ENCODE results near the gene RGS9.
A peak's percentile ranks its signal among the peaks of the same experiment; 100 is the strongest.

RGS9 gene

DNA sequence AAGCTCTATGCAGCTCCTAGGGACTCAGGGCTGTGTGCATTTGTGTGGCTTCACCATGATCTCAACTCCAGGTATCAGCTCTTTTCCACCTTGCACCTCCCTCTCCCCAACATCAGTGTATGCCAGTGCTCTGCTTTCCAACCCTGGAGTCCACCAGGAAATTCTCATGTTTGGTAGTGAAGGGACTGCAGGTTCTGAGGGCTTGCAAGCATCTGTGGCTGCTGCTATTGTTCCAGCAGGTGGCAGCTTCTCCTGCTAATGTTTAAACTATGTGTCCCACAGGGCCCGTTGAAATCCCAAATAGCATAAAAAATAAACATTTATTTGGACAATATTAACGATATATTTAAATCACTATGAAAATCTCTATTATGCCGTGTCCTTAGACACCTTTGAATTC is 82.0 kb downstream of the RGS9 start:
- no CpG with 5 or more reads among the region's 3 CpGs for WGBS (ENCODE audit: insufficient coverage)
- POLR2A ChIA-PET, result no interaction called here
- peak; percentile 25 to 42 (median 26) for DNase-seq
- H3K4me1 ChIP-seq (ENCODE audit: control extremely low read depth in 1 of 4, control insufficient read depth in 4 of 4, insufficient read depth in 4 of 4, low read length in 3 of 4), result peaks cover 0 to 3% (median 0%) of the 10 kb centered on the region in 4 experiments
- peaks cover 0 to 2% (median 0%) of the 10 kb centered on the region in 5 experiments for H3K9me3 ChIP-seq (ENCODE audit: control extremely low read depth in 1 of 5, control insufficient read depth in 4 of 5, insufficient read depth in 2 of 5, low read depth in 1 of 5, low read length in 4 of 5)
- H3K36me3 ChIP-seq (ENCODE audit: control insufficient read depth in 4 of 4, insufficient read depth in 4 of 4, low read length in 3 of 4), result no peaks in the 10 kb centered on the region
- H3K27ac ChIP-seq (ENCODE audit: insufficient read depth in 1 of 2, low read depth in 1 of 2, low read length in 2 of 2, poor library complexity in 1 of 2, severe bottlenecking in 2 of 2), result no peak overlapping the region
- peaks cover 0 to 93% (median 52%) of the 10 kb centered on the region in 5 experiments for H3K27me3 ChIP-seq (replicated peaks in 2 of 5; ENCODE audit: control insufficient read depth in 4 of 5, insufficient read depth in 5 of 5, low read length in 4 of 5)
- CTCF ChIA-PET, result interaction anchor here (0.9 to 1.7 kb wide), 3 partner anchors 9 to 12 kb away, joined by 3 to 8 read pairs (median 4); no protein-coding TSS in a partner anchor
- H3K4me3 ChIP-seq (ENCODE audit: control insufficient read depth in 1 of 7, extremely low read depth in 1 of 7, insufficient read depth in 4 of 7, low read depth in 2 of 7, low read length in 6 of 7), result no peak overlapping the region

DNA sequence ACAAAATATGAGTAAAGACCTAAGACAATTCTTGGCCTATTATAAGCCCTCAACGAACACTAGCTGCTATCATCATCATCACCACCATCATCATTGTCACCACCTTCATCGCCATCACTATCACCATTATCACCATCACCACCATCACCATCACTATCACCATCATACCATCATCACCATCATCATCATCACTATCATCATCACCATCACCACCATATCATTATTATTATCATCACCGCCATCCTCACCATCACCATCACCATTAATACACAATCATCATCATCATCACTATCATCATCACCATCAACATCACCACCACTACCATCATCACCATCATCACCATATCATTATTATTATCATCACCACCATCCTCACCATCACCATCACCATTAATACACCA is 82.5 kb downstream of the RGS9 start:
- Histone ChIP-seq H3K4me1 (ENCODE audit: control extremely low read depth in 1 of 4, control insufficient read depth in 4 of 4, insufficient read depth in 4 of 4, low read length in 3 of 4) (peaks cover 0 to 5% (median 0%) of the 10 kb centered on the region in 4 experiments), H3K9me3 (ENCODE audit: control extremely low read depth in 1 of 5, control insufficient read depth in 4 of 5, insufficient read depth in 2 of 5, low read depth in 1 of 5, low read length in 4 of 5) (peaks cover 0 to 2% (median 0%) of the 10 kb centered on the region in 5 experiments), H3K27ac (ENCODE audit: insufficient read depth in 1 of 2, low read depth in 1 of 2, low read length in 2 of 2, poor library complexity in 1 of 2, severe bottlenecking in 2 of 2) (no peak overlapping the region), H3K27me3 (replicated peaks in 2 of 5; ENCODE audit: control insufficient read depth in 4 of 5, insufficient read depth in 5 of 5, low read length in 4 of 5) (peaks cover 0 to 93% (median 51%) of the 10 kb centered on the region in 5 experiments), H3K4me3 (ENCODE audit: control insufficient read depth in 1 of 7, extremely low read depth in 1 of 7, insufficient read depth in 4 of 7, low read depth in 2 of 7, low read length in 6 of 7) (no peak overlapping the region), H3K36me3 (ENCODE audit: control insufficient read depth in 4 of 4, insufficient read depth in 4 of 4, low read length in 3 of 4) (no peaks in the 10 kb centered on the region)
- POLR2A ChIA-PET, result no interaction called here
- CTCF ChIA-PET, result interaction anchor here (1.0 to 1.2 kb wide), 2 partner anchors 9 to 11 kb away, joined by 4 read pairs; no protein-coding TSS in a partner anchor
- 100% methylated on average over 3 of the region's 3 CpGs for WGBS (ENCODE audit: insufficient coverage)
- DNase-seq, result no peak

- POLR2A ChIA-PET, result no interaction called here
- DNase-seq, result no peak
- peaks cover 0 to 93% (median 57%) of the 10 kb centered on the region in 5 experiments for H3K27me3 ChIP-seq (replicated peaks in 2 of 5; ENCODE audit: control insufficient read depth in 4 of 5, insufficient read depth in 5 of 5, low read length in 4 of 5)
- no peaks in the 10 kb centered on the region for H3K36me3 ChIP-seq (ENCODE audit: control insufficient read depth in 4 of 4, insufficient read depth in 4 of 4, low read length in 3 of 4)
- H3K4me1 ChIP-seq (ENCODE audit: control extremely low read depth in 1 of 4, control insufficient read depth in 4 of 4, insufficient read depth in 4 of 4, low read length in 3 of 4), result peaks cover 0 to 5% (median 0%) of the 10 kb centered on the region in 4 experiments
- WGBS (ENCODE audit: insufficient coverage), result 91% methylated on average over 1 of the region's 1 CpG
- H3K27ac ChIP-seq (ENCODE audit: insufficient read depth in 1 of 2, low read depth in 1 of 2, low read length in 2 of 2, poor library complexity in 1 of 2, severe bottlenecking in 2 of 2), result no peak overlapping the region
- no peak overlapping the region for H3K4me3 ChIP-seq (ENCODE audit: control insufficient read depth in 1 of 7, extremely low read depth in 1 of 7, insufficient read depth in 4 of 7, low read depth in 2 of 7, low read length in 6 of 7)
- CTCF ChIA-PET, result interaction anchor here (1.0 kb wide), 1 partner anchor 10 kb away, joined by 3 read pairs; no protein-coding TSS in a partner anchor
- peaks cover 0 to 8% (median 2%) of the 10 kb centered on the region in 5 experiments for H3K9me3 ChIP-seq (ENCODE audit: control extremely low read depth in 1 of 5, control insufficient read depth in 4 of 5, insufficient read depth in 2 of 5, low read depth in 1 of 5, low read length in 4 of 5)
Measured at GRCh38 chr17:65220732-65221131, 83.6 kb downstream of the RGS9 start.

DNA sequence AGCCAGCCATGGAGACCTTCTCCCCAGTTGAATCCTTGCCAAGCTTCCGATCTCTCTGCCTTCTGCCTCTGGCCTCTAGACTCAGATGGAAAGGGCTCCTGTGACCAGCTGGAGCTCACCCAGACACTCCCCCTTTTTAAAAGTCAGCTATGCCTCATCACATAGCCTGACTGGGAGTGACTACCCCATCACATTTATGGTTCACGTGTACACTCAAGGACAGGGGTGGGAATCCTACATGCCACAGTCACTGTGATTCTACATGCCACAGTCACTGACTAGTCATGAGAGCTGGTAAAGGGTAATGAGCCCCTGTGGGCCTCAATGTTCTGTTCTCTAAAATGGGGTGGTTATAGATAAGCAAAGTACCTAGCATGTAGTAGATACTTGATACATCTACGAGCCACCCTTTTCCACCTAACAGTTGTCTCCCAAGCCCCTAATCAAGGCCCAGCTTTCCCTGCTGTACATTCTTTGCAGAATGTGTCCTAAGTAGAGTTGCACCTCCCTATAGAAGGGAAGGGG is 85.1 kb downstream of the RGS9 start:
- Histone ChIP-seq H3K9me3 (ENCODE audit: control extremely low read depth in 1 of 5, control insufficient read depth in 4 of 5, insufficient read depth in 2 of 5, low read depth in 1 of 5, low read length in 4 of 5) (peaks cover 0 to 8% (median 3%) of the 10 kb centered on the region in 5 experiments), H3K36me3 (ENCODE audit: control insufficient read depth in 4 of 4, insufficient read depth in 4 of 4, low read length in 3 of 4) (no peaks in the 10 kb centered on the region), H3K4me3 (ENCODE audit: control insufficient read depth in 1 of 7, extremely low read depth in 1 of 7, insufficient read depth in 4 of 7, low read depth in 2 of 7, low read length in 6 of 7) (no peak overlapping the region), H3K27ac (ENCODE audit: insufficient read depth in 1 of 2, low read depth in 1 of 2, low read length in 2 of 2, poor library complexity in 1 of 2, severe bottlenecking in 2 of 2) (no peak overlapping the region), H3K27me3 (replicated peaks in 2 of 5; ENCODE audit: control insufficient read depth in 4 of 5, insufficient read depth in 5 of 5, low read length in 4 of 5) (peaks cover 0 to 93% (median 57%) of the 10 kb centered on the region in 5 experiments), H3K4me1 (ENCODE audit: control extremely low read depth in 1 of 4, control insufficient read depth in 4 of 4, insufficient read depth in 4 of 4, low read length in 3 of 4) (peaks cover 0 to 5% (median 0%) of the 10 kb centered on the region in 4 experiments)
- 100% methylated on average over 3 of the region's 3 CpGs for WGBS (ENCODE audit: insufficient coverage)
- ChIA-PET CTCF (interaction anchor here (1.1 to 1.3 kb wide), 3 partner anchors 10 to 334 kb away, joined by 3 to 5 read pairs (median 3); partner anchors contain the start of gene RGS9), POLR2A (no interaction called here)
- no peak for DNase-seq

GRCh38 chr17:65225061-65225460 is 87.9 kb downstream of the RGS9 start:
- CTCF ChIA-PET, result no interaction called here
- Histone ChIP-seq H3K27me3 (replicated peaks in 2 of 5; ENCODE audit: control insufficient read depth in 4 of 5, insufficient read depth in 5 of 5, low read length in 4 of 5) (peaks cover 0 to 89% (median 53%) of the 10 kb centered on the region in 5 experiments), H3K36me3 (ENCODE audit: control insufficient read depth in 4 of 4, insufficient read depth in 4 of 4, low read length in 3 of 4) (no peaks in the 10 kb centered on the region), H3K4me1 (ENCODE audit: control extremely low read depth in 1 of 4, control insufficient read depth in 4 of 4, insufficient read depth in 4 of 4, low read length in 3 of 4) (peaks cover 8 to 27% (median 25%) of the 10 kb centered on the region in 4 experiments), H3K4me3 (ENCODE audit: control insufficient read depth in 1 of 7, extremely low read depth in 1 of 7, insufficient read depth in 4 of 7, low read depth in 2 of 7, low read length in 6 of 7) (no peak overlapping the region), H3K27ac (ENCODE audit: insufficient read depth in 1 of 2, low read depth in 1 of 2, low read length in 2 of 2, poor library complexity in 1 of 2, severe bottlenecking in 2 of 2) (no peak overlapping the region), H3K9me3 (ENCODE audit: control extremely low read depth in 1 of 5, control insufficient read depth in 4 of 5, insufficient read depth in 2 of 5, low read depth in 1 of 5, low read length in 4 of 5) (peaks cover 0 to 8% (median 3%) of the 10 kb centered on the region in 5 experiments)
- WGBS (ENCODE audit: insufficient coverage), result 95% methylated on average over 14 of the region's 18 CpGs
- POLR2A ChIA-PET, result no interaction called here
- no peak for DNase-seq

DNA sequence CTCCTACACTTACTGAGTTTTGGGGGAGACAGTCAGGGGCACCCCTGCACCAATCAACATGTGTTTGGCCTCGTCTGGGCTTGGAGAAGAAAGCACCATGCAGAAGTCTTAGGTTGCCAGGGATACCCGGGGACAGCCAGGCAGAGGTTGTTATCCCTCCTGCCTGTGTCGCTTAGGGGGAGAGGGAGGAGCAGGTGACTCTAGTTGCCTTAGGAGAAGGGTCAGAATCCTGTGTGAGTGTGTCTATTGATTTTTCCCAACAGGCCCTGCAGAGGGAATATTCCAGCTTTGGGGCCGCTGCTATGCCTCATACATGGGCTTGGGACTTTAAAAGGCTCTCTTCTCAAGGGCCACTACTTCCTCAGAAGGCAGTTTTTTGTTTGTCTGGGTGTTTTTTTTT is 89.1 kb downstream of the RGS9 start:
- H3K36me3 ChIP-seq (ENCODE audit: control insufficient read depth in 4 of 4, insufficient read depth in 4 of 4, low read length in 3 of 4), result no peaks in the 10 kb centered on the region
- H3K9me3 ChIP-seq (ENCODE audit: control extremely low read depth in 1 of 5, control insufficient read depth in 4 of 5, insufficient read depth in 2 of 5, low read depth in 1 of 5, low read length in 4 of 5), result peaks cover 0 to 6% (median 3%) of the 10 kb centered on the region in 5 experiments
- ChIA-PET POLR2A (no interaction called here), CTCF (no interaction called here)
- no peak overlapping the region for H3K4me3 ChIP-seq (ENCODE audit: control insufficient read depth in 1 of 7, extremely low read depth in 1 of 7, insufficient read depth in 4 of 7, low read depth in 2 of 7, low read length in 6 of 7)
- peaks cover 8 to 28% (median 27%) of the 10 kb centered on the region in 4 experiments for H3K4me1 ChIP-seq (ENCODE audit: control extremely low read depth in 1 of 4, control insufficient read depth in 4 of 4, insufficient read depth in 4 of 4, low read length in 3 of 4)
- no peak overlapping the region for H3K27ac ChIP-seq (ENCODE audit: insufficient read depth in 1 of 2, low read depth in 1 of 2, low read length in 2 of 2, poor library complexity in 1 of 2, severe bottlenecking in 2 of 2)
- peaks cover 0 to 89% (median 47%) of the 10 kb centered on the region in 5 experiments for H3K27me3 ChIP-seq (replicated peaks in 2 of 5; ENCODE audit: control insufficient read depth in 4 of 5, insufficient read depth in 5 of 5, low read length in 4 of 5)
- 78% methylated on average over 3 of the region's 4 CpGs for WGBS (ENCODE audit: insufficient coverage)
- DNase-seq, result no peak

DNA sequence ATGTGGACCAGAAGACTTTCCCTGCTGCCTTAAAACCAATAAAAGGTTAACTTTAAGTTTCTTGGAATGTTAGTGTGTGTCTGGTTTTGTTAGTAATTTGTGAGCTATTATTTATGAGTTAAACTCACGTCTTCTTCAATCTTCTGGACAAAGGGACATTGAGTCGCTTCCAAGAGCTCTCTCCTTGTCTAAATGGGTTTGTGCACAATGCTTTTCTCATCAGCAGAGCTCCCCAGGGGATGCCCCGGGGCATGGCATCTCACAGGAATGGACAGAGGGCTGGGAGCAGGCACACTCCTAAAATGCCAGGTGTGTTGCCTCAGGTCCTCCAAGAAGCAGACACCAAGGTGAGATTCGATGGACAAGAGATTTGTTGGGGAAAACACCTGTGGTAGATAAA is 90.5 kb downstream of the RGS9 start:
- ChIA-PET CTCF (no interaction called here), POLR2A (interaction anchor here (0.8 kb wide), 1 partner anchor 35 kb away, joined by 3 read pairs; no protein-coding TSS in a partner anchor)
- 93% methylated on average over 4 of the region's 4 CpGs for WGBS (ENCODE audit: insufficient coverage)
- Histone ChIP-seq H3K4me3 (ENCODE audit: control insufficient read depth in 1 of 7, extremely low read depth in 1 of 7, insufficient read depth in 4 of 7, low read depth in 2 of 7, low read length in 6 of 7) (no peak overlapping the region), H3K27me3 (replicated peaks in 2 of 5; ENCODE audit: control insufficient read depth in 4 of 5, insufficient read depth in 5 of 5, low read length in 4 of 5) (peaks cover 0 to 89% (median 38%) of the 10 kb centered on the region in 5 experiments), H3K9me3 (ENCODE audit: control extremely low read depth in 1 of 5, control insufficient read depth in 4 of 5, insufficient read depth in 2 of 5, low read depth in 1 of 5, low read length in 4 of 5) (peaks cover 0 to 6% (median 3%) of the 10 kb centered on the region in 5 experiments), H3K36me3 (ENCODE audit: control insufficient read depth in 4 of 4, insufficient read depth in 4 of 4, low read length in 3 of 4) (no peaks in the 10 kb centered on the region), H3K4me1 (ENCODE audit: control extremely low read depth in 1 of 4, control insufficient read depth in 4 of 4, insufficient read depth in 4 of 4, low read length in 3 of 4) (peaks cover 8 to 28% (median 27%) of the 10 kb centered on the region in 4 experiments), H3K27ac (ENCODE audit: insufficient read depth in 1 of 2, low read depth in 1 of 2, low read length in 2 of 2, poor library complexity in 1 of 2, severe bottlenecking in 2 of 2) (no peak overlapping the region)
- no peak for DNase-seq
